ENCODE data around the gene ARAP1. TPM values are rescaled to one million over a fixed set of nuclear protein-coding genes. Genes with fewer than 3 reads are reported as not detected.
A peak's percentile ranks its signal among the peaks of the same experiment; 100 is the strongest.

The ARAP1 gene
- total RNA-seq, 2 experiments from 2014 or later, result 77.4 to 79.6 TPM

DNA sequence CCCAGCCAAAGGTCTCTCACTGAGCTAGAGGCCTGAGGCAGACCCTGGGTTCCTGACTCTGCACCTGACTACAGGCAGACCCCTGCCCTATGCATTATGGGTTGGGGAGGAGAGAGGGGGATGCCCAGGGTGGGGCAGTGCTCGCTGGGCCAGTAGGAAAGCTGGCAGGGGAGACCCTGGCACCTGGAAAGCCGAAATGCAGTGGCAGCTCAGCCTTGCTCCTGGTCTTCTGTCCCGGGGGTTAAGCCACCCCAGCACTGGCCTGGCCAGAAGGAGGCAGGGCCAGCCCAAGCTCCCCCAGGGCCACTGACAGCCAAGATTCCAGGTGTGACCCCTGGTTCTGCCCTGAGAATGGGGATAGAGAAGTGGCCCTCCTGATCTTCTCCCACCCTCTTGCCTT, 5.4 kb downstream of the ARAP1 start:
- intact Hi-C loops (cut with micrococcal nuclease), result no loop called here
- no peaks in the 10 kb centered on the region for H3K27me3 Mint-ChIP-seq
- peaks cover 3% of the 10 kb centered on the region for H3K36me3 Mint-ChIP-seq
- H3K4me1 Mint-ChIP-seq (ENCODE audit: low read depth), result peaks cover 57% of the 10 kb centered on the region
- ChIA-PET CTCF (interaction anchor here (1.9 kb wide), 1 partner anchor 22 kb away, joined by 6 read pairs; no protein-coding TSS in a partner anchor), POLR2A (no interaction called here)
- no peak overlapping the region for H3K27ac Mint-ChIP-seq
- H3K9me3 Mint-ChIP-seq, result no peaks in the 10 kb centered on the region
- no peak for DNase-seq
- no peak overlapping the region for H3K4me3 Mint-ChIP-seq

- no peak for DNase-seq
- H3K27ac Mint-ChIP-seq, result no peak overlapping the region
- no peak overlapping the region for H3K4me3 Mint-ChIP-seq
- peaks cover 3% of the 10 kb centered on the region for H3K36me3 Mint-ChIP-seq
- no peaks in the 10 kb centered on the region for H3K27me3 Mint-ChIP-seq
- ChIA-PET CTCF (interaction anchor here (1.9 kb wide), 1 partner anchor 21 kb away, joined by 6 read pairs; no protein-coding TSS in a partner anchor), POLR2A (no interaction called here)
- intact Hi-C loops (cut with micrococcal nuclease), result no loop called here
- no peaks in the 10 kb centered on the region for H3K9me3 Mint-ChIP-seq
- H3K4me1 Mint-ChIP-seq (ENCODE audit: low read depth), result peaks cover 62% of the 10 kb centered on the region
These were observed 6.2 kb downstream of the ARAP1 start for GRCh38 chr11:72745925-72746550.

DNA sequence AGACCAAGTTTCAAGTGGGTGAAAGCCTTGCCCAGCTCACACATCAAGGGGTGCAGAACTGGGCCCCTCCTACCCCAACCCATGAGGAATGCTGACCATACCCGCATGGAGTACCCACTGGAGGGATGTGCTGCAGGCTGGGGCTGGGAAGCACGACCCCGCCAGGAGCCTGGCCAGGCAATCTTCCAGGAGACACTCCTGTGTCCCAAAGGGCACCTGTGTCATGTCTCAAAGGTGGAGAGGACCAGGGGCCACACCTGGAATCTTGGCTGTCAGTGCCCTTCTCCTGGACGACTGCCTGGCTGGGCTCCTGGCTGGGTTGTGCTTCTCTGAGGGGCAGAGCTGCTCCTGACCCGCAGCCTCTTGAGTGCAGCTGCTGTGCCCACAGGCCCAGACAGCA, 6.7 kb downstream of the ARAP1 start:
- Mint-ChIP-seq H3K4me3 (no peak overlapping the region), H3K27ac (no peak overlapping the region), H3K9me3 (no peaks in the 10 kb centered on the region), H3K36me3 (peaks cover 3% of the 10 kb centered on the region), H3K4me1 (ENCODE audit: low read depth) (peaks cover 63% of the 10 kb centered on the region), H3K27me3 (no peaks in the 10 kb centered on the region)
- intact Hi-C loops (cut with micrococcal nuclease), result no loop called here
- DNase-seq, result no peak
- CTCF ChIA-PET, result interaction anchor here (1.9 kb wide), 1 partner anchor 20 kb away, joined by 6 read pairs; no protein-coding TSS in a partner anchor
- POLR2A ChIA-PET, result no interaction called here

- Mint-ChIP-seq H3K27me3 (no peaks in the 10 kb centered on the region), H3K27ac (peak overlapping the region; percentile 76), H3K9me3 (no peaks in the 10 kb centered on the region), H3K36me3 (peaks cover 3% of the 10 kb centered on the region), H3K4me1 (ENCODE audit: low read depth) (peaks cover 67% of the 10 kb centered on the region), H3K4me3 (no peak overlapping the region)
- DNase-seq, result no peak
- intact Hi-C loops (cut with micrococcal nuclease), result no loop called here
- CTCF ChIA-PET, result no interaction called here
- POLR2A ChIA-PET, result interaction anchor here (0.5 kb wide), 1 partner anchor 218 kb away, joined by 4 read pairs; no protein-coding TSS in a partner anchor
These were observed 7.7 kb downstream of the ARAP1 start for GRCh38 chr11:72744474-72744873.

- ChIA-PET POLR2A (no interaction called here), CTCF (interaction anchor here (2.9 kb wide), 1 partner anchor 18 kb away, joined by 14 read pairs; no protein-coding TSS in a partner anchor)
- no peak overlapping the region for H3K4me3 Mint-ChIP-seq
- H3K27me3 Mint-ChIP-seq, result no peaks in the 10 kb centered on the region
- DNase-seq, result no peak
- H3K9me3 Mint-ChIP-seq, result no peaks in the 10 kb centered on the region
- intact Hi-C loops (cut with micrococcal nuclease), result no loop called here
- H3K27ac Mint-ChIP-seq, result peak overlapping the region; percentile 76
- H3K4me1 Mint-ChIP-seq (ENCODE audit: low read depth), result peaks cover 64% of the 10 kb centered on the region
- H3K36me3 Mint-ChIP-seq, result peaks cover 2% of the 10 kb centered on the region
These were observed 8.6 kb downstream of the ARAP1 start for GRCh38 chr11:72743321-72744221.

GRCh38 chr11:72742513-72743320, 9.5 kb downstream of the ARAP1 start:
- peak overlapping the region; percentile 13 for H3K27ac Mint-ChIP-seq
- H3K36me3 Mint-ChIP-seq, result no peaks in the 10 kb centered on the region
- intact Hi-C loops (cut with micrococcal nuclease), result no loop called here
- H3K4me1 Mint-ChIP-seq (ENCODE audit: low read depth), result peaks cover 68% of the 10 kb centered on the region
- no peak for DNase-seq
- no peaks in the 10 kb centered on the region for H3K9me3 Mint-ChIP-seq
- H3K4me3 Mint-ChIP-seq, result no peak overlapping the region
- CTCF ChIA-PET, result interaction anchor here (2.9 kb wide), 1 partner anchor 18 kb away, joined by 14 read pairs; no protein-coding TSS in a partner anchor
- H3K27me3 Mint-ChIP-seq, result no peaks in the 10 kb centered on the region
- POLR2A ChIA-PET, result no interaction called here

DNA sequence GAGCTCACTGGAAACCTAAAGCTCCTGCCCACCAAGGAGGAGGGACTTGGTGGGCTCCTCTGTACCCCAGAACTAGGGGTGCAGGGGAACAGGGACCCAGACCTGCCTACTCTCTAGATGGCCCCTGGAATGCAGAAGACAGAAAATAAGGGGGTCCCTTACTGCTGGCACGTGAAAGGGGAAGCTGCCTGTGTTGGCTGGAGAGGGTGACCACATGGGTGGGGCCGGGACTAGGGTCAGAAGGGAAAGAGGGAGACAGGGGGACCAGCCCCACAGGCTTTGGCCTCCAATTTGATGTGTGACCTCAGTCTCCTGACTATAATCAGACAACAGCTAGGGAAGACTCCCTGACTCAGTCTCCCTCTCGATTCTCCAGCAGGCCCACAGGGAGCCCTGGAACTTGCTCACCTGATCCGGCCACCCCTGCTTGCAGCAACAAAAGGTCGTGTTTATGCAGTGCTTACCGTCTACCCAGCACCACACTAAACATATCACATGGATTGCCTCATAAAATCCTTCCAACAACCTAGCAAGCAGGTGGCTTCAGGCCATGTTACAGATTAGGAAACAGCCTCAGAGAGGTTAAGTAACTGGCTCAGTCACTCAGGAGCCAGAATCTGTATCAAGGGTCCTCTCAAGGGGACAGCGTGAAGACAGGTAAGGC, 10.2 kb downstream of the ARAP1 start:
- H3K27ac Mint-ChIP-seq, result no peak overlapping the region
- H3K9me3 Mint-ChIP-seq, result no peaks in the 10 kb centered on the region
- H3K36me3 Mint-ChIP-seq, result peaks cover 4% of the 10 kb centered on the region
- H3K4me1 Mint-ChIP-seq (ENCODE audit: low read depth), result peaks cover 70% of the 10 kb centered on the region
- H3K27me3 Mint-ChIP-seq, result no peaks in the 10 kb centered on the region
- intact Hi-C loops (cut with micrococcal nuclease), result no loop called here
- no peak overlapping the region for H3K4me3 Mint-ChIP-seq
- POLR2A ChIA-PET, result no interaction called here
- CTCF ChIA-PET, result interaction anchor here (2.9 kb wide), 1 partner anchor 17 kb away, joined by 14 read pairs; no protein-coding TSS in a partner anchor
- DNase-seq, result no peak

DNA sequence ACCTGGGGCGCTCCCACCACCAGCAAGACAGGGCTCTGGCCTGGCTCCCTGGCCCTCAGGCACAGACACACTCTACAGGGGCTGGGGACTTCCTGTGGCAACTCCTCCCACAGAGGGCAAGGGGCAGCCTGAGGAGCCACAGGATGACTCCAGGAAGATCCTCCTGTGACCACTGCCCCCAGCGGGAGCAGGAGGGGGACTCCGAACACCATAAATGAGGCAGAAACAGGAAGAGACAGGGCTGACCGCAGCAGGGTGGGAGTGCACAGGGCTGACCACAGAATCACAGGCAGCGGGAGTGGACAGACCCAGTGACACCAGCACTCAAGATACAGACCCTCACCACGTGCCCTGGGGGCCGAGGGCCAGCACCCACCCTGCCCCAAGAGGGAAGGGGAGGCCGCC, 10.8 kb downstream of the ARAP1 start:
- Mint-ChIP-seq H3K27ac (peak overlapping the region; percentile 91), H3K9me3 (no peaks in the 10 kb centered on the region), H3K4me3 (no peak overlapping the region), H3K36me3 (peaks cover 4% of the 10 kb centered on the region), H3K4me1 (ENCODE audit: low read depth) (peaks cover 75% of the 10 kb centered on the region), H3K27me3 (no peaks in the 10 kb centered on the region)
- CTCF ChIA-PET, result interaction anchor here (2.9 kb wide), 1 partner anchor 16 kb away, joined by 14 read pairs; no protein-coding TSS in a partner anchor
- intact Hi-C loops (cut with micrococcal nuclease), result no loop called here
- POLR2A ChIA-PET, result interaction anchor here (0.7 kb wide), 1 partner anchor 72 kb away, joined by 3 read pairs; no protein-coding TSS in a partner anchor
- DNase-seq, result no peak

DNA sequence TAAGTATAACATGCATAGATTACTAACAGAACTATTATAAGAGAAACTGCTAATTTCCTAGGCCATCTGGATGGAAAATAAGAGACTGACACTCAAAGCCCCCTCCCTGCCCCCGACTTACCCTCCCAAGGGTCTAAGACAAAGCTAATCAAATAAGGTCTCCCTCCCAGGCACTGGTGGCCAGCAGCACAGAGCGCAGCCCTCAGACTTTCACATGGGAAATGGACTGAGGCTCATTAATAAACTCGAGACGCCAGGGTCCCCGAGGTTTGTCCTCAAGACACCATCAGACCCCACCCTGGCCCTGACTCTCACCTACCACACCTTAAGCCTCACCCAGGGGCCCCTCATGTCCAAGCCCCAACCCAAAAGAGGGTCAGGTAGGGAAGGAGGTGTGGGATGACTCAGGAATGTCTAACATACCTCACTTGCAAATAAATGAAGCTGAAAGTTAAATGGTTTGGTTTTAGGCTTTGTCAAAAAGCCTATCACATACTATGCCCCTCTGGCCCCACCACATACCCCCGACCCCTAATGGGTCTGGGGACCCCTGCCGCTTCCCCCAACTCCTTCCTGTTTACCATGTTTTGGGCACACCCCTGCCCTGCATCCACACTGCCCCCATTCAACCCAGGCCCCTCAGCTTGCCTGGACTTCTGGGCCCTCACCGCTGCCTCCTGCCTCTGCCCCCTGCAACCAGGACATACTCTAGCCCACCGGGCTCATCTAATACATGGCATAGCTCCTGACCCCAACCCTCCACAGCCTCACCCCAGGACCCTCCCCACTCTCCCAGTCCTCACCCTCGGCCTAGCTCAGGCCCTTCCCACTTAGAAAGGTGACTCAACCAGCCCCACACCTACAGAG, 11.4 kb downstream of the ARAP1 start:
- peak overlapping the region; percentile 91 for H3K27ac Mint-ChIP-seq
- ChIA-PET CTCF (interaction anchor here (2.3 to 2.9 kb wide), 2 partner anchors 16 to 52 kb away, joined by 6 to 14 read pairs; no protein-coding TSS in a partner anchor), POLR2A (interaction anchor here (0.7 kb wide), 1 partner anchor 72 kb away, joined by 3 read pairs; no protein-coding TSS in a partner anchor)
- no peak overlapping the region for H3K4me3 Mint-ChIP-seq
- no peaks in the 10 kb centered on the region for H3K9me3 Mint-ChIP-seq
- intact Hi-C loops (cut with micrococcal nuclease), result no loop called here
- DNase-seq, result no peak
- no peaks in the 10 kb centered on the region for H3K27me3 Mint-ChIP-seq
- peaks cover 4% of the 10 kb centered on the region for H3K36me3 Mint-ChIP-seq
- peaks cover 76% of the 10 kb centered on the region for H3K4me1 Mint-ChIP-seq (ENCODE audit: low read depth)

- Mint-ChIP-seq H3K9me3 (no peaks in the 10 kb centered on the region), H3K4me1 (ENCODE audit: low read depth) (peaks cover 76% of the 10 kb centered on the region), H3K36me3 (peaks cover 4% of the 10 kb centered on the region), H3K27ac (peak overlapping the region; percentile 91), H3K27me3 (no peaks in the 10 kb centered on the region), H3K4me3 (no peak overlapping the region)
- CTCF ChIA-PET, result interaction anchor here (2.3 kb wide), 1 partner anchor 53 kb away, joined by 6 read pairs; no protein-coding TSS in a partner anchor
- no peak for DNase-seq
- intact Hi-C loops (cut with micrococcal nuclease), result no loop called here
- POLR2A ChIA-PET, result no interaction called here
These were observed 12.2 kb downstream of the ARAP1 start for GRCh38 chr11:72740060-72740424.

Measured in activated CD4-positive, alpha-beta memory T cell treated with anti-CD3 and anti-CD28 coated beads for 36 hours (primary cell).